Activated CD8-positive, alpha-beta memory T cell treated with anti-CD3 and anti-CD28 coated beads for 1 hour (primary cell): ENCODE measurements around the gene TIMM22.
"Not testable (repeated sequence)": the region's sequence is repeated elsewhere in the genome, so short reads cannot be mapped to it uniquely, and the experiment has no call there.

Experiments
- DNase-seq, 2 donors: peaks; one replicate each; pipeline ENCODE4 v3.0.0-alpha.2; 2020; ENCODE audit warnings: low read depth in 1 of 2; ENCODE audit errors: extremely low read depth in 1 of 2

The TIMM22 gene

GRCh38 chr17:1037238-1037879 is 40.4 kb downstream of the TIMM22 start:
- no peak for DNase-seq

- no peak for DNase-seq
These were observed 41.7 kb downstream of the TIMM22 start for GRCh38 chr17:1038459-1039122.

DNA sequence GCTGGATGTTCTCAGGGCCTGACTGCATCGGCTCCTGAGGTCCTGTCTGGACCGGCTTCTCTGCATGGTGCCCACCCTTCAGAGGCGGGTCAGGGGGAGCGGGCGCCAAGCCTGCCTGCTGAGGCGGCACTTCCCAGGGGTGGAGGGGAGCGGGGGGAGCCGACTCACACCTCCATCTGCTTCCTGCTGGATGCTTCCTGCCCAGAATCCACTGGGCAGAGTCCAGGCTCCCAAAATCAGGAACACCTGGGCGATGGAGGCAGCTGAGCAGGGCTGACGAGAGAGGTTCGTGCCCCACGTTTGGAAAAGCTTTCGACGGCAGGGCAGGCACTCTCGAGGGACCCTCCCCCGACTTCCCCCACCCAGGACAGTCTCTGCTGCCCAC is 42.2 kb downstream of the TIMM22 start:
- no peak for DNase-seq

GRCh38 chr17:1039511-1040215 is 42.7 kb downstream of the TIMM22 start:
- no peak for DNase-seq

GRCh38 chr17:1040216-1040600 is 43.3 kb downstream of the TIMM22 start:
- no peak for DNase-seq

GRCh38 chr17:1041746-1042145 is 44.8 kb downstream of the TIMM22 start:
- no peak for DNase-seq

DNA sequence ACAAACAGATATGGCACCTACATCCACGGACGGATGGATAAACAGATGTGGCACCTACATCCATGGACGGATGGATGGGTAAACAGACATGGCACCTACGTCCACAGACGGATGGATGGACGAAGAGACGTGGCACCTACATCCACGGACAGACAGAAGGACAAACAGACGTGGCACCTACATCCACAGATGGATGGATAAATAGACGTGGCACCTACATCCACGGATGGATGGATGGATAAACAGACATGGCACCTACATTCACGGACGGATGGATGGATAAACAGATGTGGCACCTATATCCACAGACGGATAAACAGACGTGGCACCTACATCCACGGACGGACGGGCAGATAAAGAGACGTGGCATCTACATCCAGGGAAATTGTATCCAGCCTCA is 45.6 kb downstream of the TIMM22 start:
- DNase-seq: no peak

DNA sequence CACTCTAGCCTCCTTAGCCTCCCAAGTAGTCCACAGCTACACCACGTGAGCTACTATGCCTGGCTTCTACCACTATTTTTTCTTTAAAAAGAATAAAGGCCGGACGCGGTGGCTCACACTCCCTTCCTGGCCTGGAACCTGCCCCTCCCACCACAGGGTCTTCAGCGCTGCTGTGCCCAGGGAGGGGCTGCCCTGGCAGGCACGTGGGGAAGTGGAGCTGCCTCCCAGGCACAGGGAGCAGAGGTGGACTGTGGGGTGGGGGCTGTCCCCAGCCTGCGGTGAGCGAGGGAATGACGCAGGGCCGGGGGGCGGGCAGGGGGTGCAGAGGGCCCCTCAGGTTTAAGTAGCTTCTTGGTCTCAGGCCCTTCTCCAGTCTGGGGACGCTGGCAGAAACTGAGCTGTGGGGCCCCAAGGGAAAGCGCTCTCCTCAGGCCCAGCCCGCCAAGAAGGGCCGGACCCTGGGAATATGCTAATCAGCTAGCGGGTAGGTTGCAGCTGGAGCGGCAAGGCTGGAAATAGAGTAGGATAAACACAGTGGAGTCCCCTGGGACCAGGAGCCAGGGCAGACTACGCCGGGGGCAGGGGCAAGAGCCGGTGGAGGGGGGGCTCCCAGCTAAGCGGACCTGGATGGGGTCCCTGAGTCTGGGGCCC is 46.8 kb downstream of the TIMM22 start:
- no peak for DNase-seq

GRCh38 chr17:1044387-1045009 is 47.6 kb downstream of the TIMM22 start:
- DNase-seq: not testable (repeated sequence)

DNA sequence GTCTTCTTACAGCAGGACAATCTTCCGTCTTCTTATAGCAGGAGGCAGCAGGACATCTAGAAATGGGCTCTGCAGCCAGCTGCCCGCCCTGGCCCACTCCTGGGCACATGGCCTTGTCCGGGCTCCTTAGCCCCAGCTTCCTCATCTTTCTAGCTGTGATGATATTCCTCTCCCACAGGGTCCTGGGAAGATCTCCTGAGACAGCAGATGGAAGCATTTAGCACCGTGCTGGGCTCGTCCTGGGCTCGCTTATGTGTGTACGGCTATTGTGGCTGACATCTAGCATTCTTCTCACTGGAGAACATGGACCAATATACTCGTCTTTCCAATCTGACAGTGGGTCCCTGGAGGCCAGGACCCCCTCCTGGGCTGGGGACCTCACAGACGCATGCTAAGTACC is 48.5 kb downstream of the TIMM22 start:
- no peak for DNase-seq

GRCh38 chr17:1047177-1047878 is 50.4 kb downstream of the TIMM22 start:
- DNase-seq: no peak

DNA sequence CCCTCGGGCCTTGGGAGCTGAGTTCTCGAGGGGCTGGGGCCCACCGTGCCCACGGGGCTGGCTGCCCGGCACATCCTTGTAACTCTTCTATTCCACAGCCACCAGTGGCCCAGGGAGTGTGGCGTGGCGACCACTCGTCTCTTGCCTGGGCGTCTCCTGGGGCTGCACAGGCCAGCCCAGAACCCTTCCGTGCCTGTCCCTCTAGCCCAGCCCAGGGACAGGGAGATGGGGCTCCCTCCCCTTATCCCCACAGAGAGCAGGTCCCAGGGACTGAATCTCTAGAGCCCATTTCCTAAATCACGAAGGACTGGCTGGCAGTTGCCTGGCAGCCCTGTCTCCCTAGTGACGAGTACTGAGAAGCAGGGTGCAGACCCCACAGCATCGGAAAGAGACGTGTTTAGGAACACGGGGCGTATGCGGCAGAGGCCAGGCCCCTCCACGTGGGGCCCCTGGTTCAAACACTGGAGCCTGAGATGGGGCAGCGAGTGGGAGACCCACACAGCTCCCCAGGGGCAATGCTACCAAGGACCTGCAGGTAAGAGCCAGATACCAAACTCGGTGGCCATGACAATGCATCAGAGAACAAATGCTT is 51.0 kb downstream of the TIMM22 start:
- no peak for DNase-seq

GRCh38 chr17:1048516-1049115 is 51.7 kb downstream of the TIMM22 start:
- not testable (repeated sequence) for DNase-seq

DNA sequence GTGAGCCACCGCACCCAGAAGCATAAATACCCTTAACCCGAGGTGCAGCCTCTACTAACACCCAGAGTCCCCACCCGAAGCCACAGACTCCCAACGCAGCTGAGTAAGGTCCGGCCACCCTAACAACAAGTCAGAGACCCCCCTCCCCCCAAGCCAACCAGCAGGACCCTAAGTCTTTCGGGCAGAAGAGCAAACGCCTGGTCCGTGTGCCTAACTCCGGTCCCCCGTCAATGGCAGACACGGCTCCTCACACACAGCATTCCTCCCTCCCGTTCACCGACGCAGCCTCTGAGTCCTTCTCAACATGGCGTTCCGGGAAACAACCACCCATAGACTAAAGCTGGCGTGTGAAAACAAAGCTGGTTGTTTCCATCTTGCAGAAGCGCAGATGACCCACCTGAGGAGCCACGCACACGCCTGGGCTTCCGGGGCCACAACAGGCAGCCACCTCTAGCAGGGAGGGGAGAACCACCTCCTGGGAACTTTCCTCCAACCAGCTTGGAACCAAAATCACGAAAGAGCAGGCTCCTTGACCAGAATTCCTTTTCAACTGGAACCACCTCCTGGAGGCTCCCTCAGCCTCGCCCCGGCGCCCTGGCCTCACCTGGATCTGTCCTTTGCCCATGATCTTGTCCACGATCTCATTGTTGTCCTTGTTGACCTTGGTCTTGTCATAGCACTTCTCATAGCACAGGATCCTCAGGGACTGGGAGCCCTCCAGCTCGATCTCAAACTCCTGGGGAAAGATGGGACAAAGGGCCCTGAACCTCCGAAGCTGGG is 52.7 kb downstream of the TIMM22 start:
- DNase-seq: no peak

- no peak for DNase-seq
These were observed 53.5 kb downstream of the TIMM22 start for GRCh38 chr17:1050246-1050995.

GRCh38 chr17:1050996-1051925 is 54.3 kb downstream of the TIMM22 start:
- no peak for DNase-seq
